T-cell (primary cell): ENCODE results near the gene LRRTM4. TPM values are rescaled to one million over a fixed set of nuclear protein-coding genes. Genes with fewer than 3 reads are reported as not detected.

ENCODE experiments used
- ATAC-seq, 4 experiments: fragments of 200-7000 bp in 3 of 4; fragments of 150-1000 bp in 1 of 4; cut with Tn5 transposase; replicated peaks in 1 of 4; 1 replicate in 3 of 4; 2 replicates in 1 of 4; pipeline ENCODE4 v1.10.0; 2021; ENCODE audit warnings: moderate library complexity in 3 of 4, mild to moderate bottlenecking in 2 of 4, moderate number of reproducible peaks in 1 of 4
- CTCF ChIA-PET, 2 donors: fragments of 300-600 bp; sonication (Branson Sonifier 250); formaldehyde crosslinking; loops; one replicate each; lab custom pipeline; 2022; ENCODE audit warnings: antibody characterized with exemption in 2 of 2; lab: Charles Lee
- POLR2A ChIA-PET, 2 donors: fragments of 300-600 bp; sonication (Branson Sonifier 250); formaldehyde crosslinking; loops; one replicate each; lab custom pipeline; 2022; ENCODE audit warnings: antibody characterized with exemption in 2 of 2; lab: Charles Lee
- DNase-seq, 35 experiments: peaks; one replicate each; pipeline versions ENCODE4 v3.0.0 to v3.0.0-alpha.2; 2013 to 2023
- H3K27ac ChIP-seq: one replicate; pipeline ENCODE4 v1.5.1; 2013; ENCODE audit warnings: low read length
- H3K27me3 ChIP-seq, 2 experiments: replicated peaks in 1 of 2; 1 replicate in 1 of 2; 2 replicates in 1 of 2; pipeline versions ENCODE4 v1.6.1 to v1.7.0; 2013; ENCODE audit warnings: low read length in 1 of 2, mixed read lengths in 1 of 2; ENCODE audit not compliant: control insufficient read depth in 2 of 2, insufficient read depth in 2 of 2; ENCODE audit errors: extremely low read depth in 1 of 2
- H3K36me3 ChIP-seq, 2 donors: 1 replicate in 1 of 2; 2 replicates in 1 of 2; pipeline versions ENCODE4 v1.6.1 to v1.7.0; 2013; ENCODE audit warnings: low read length in 1 of 2; ENCODE audit not compliant: control insufficient read depth in 2 of 2, insufficient read depth in 1 of 2; ENCODE audit errors: extremely low read depth in 1 of 2
- H3K4me1 ChIP-seq, 2 experiments: 1 replicate in 1 of 2; 2 replicates in 1 of 2; pipeline versions ENCODE4 v1.6.1 to v1.7.0; 2013; ENCODE audit warnings: low read length in 2 of 2, mixed read lengths in 1 of 2; ENCODE audit not compliant: insufficient read depth in 2 of 2, control insufficient read depth in 1 of 2; ENCODE audit errors: extremely low read depth in 1 of 2
- H3K4me3 ChIP-seq, 2 donors: 1 replicate in 1 of 2; 2 replicates in 1 of 2; pipeline versions ENCODE4 v1.5.1 to v1.7.0; 2013; ENCODE audit warnings: mild to moderate bottlenecking in 2 of 2, low read length in 1 of 2, moderate library complexity in 1 of 2; ENCODE audit not compliant: control insufficient read depth in 1 of 2; ENCODE audit errors: extremely low read depth in 1 of 2
- H3K9me3 ChIP-seq: 2 replicates; pipeline ENCODE4 v1.7.0; 2013
- H3K27ac Mint-ChIP-seq, 2 donors: one replicate each; pipeline ENCODE4 v1.8.0; 2020 to 2021; ENCODE audit warnings: mild to moderate bottlenecking in 2 of 2, mixed read lengths in 2 of 2
- H3K27me3 Mint-ChIP-seq, 2 donors: one replicate each; pipeline ENCODE4 v1.8.0; 2021 to 2022; ENCODE audit warnings: mixed read lengths in 2 of 2
- H3K36me3 Mint-ChIP-seq: one replicate; pipeline ENCODE4 v1.8.0; 2021; ENCODE audit warnings: mixed read lengths
- H3K4me1 Mint-ChIP-seq, 3 donors: one replicate each; pipeline ENCODE4 v1.8.0; 2020 to 2022; ENCODE audit warnings: mixed read lengths in 3 of 3, mild to moderate bottlenecking in 1 of 3
- H3K4me3 Mint-ChIP-seq, 3 donors: one replicate each; pipeline ENCODE4 v1.8.0; 2020 to 2022; ENCODE audit warnings: mild to moderate bottlenecking in 3 of 3, mixed read lengths in 3 of 3, moderate library complexity in 3 of 3
- H3K9me3 Mint-ChIP-seq, 3 donors: one replicate each; pipeline ENCODE4 v1.8.0; 2020 to 2022; ENCODE audit warnings: mixed read lengths in 3 of 3
- WGBS: methylation state at CpG from one replicate; pipeline ENCODE4 v1.1.5; 2013; ENCODE audit warnings: missing lambda C conversion rate; ENCODE audit not compliant: insufficient coverage; 5-methylcytosine and 5-hydroxymethylcytosine counted together
- total RNA-seq, 35 experiments: library from RNA in 6 of 35; stranded (reverse) in 6 of 35; fragments of 120-200 nt in 1 of 35; gene quantifications; one replicate each; pipeline versions ENCODE4 v1.2.1 to v1.2.4 and lab custom pipeline; 2013 to 2026

The LRRTM4 gene
- total RNA-seq, 5 donors from 2014 or later (not counting 1 experiment from before 2014, with no cell fraction given): not detected

- Mint-ChIP-seq H3K9me3 (peaks cover 0 to 35% (median 28%) of the 10 kb centered on the region in 3 donors), H3K4me3 (no peak overlapping the region), H3K36me3 (no peaks in the 10 kb centered on the region), H3K27me3 (no peaks in the 10 kb centered on the region), H3K4me1 (no peaks in the 10 kb centered on the region), H3K27ac (no peak overlapping the region)
- Histone ChIP-seq H3K27ac (no peak overlapping the region), H3K36me3 (no peaks in the 10 kb centered on the region), H3K9me3 (no peaks in the 10 kb centered on the region), H3K27me3 (no peaks in the 10 kb centered on the region), H3K4me3 (no peak overlapping the region), H3K4me1 (no peaks in the 10 kb centered on the region)
- CTCF ChIA-PET: no interaction called here
- ATAC-seq (no peak), DNase-seq (no peak)
- 75% methylated on average over 4 of the region's 4 CpGs for WGBS
- POLR2A ChIA-PET: no interaction called here
Measured at GRCh38 chr2:76760367-76760704, 761.8 kb downstream of the LRRTM4 start.

GRCh38 chr2:76759634-76760366 is 762.4 kb downstream of the LRRTM4 start:
- no peaks in the 10 kb centered on the region for H3K9me3 ChIP-seq
- DNase-seq (no peak), ATAC-seq (no peak)
- H3K9me3 Mint-ChIP-seq: peaks cover 0 to 35% (median 28%) of the 10 kb centered on the region in 3 donors
- no peak overlapping the region for H3K4me3 Mint-ChIP-seq
- no peaks in the 10 kb centered on the region for H3K27me3 ChIP-seq
- no peaks in the 10 kb centered on the region for H3K27me3 Mint-ChIP-seq
- no peak overlapping the region for H3K27ac ChIP-seq
- H3K4me1 Mint-ChIP-seq: no peaks in the 10 kb centered on the region
- H3K4me3 ChIP-seq: no peak overlapping the region
- H3K4me1 ChIP-seq: no peaks in the 10 kb centered on the region
- POLR2A ChIA-PET: no interaction called here
- CTCF ChIA-PET: no interaction called here
- H3K27ac Mint-ChIP-seq: no peak overlapping the region
- WGBS: 60% methylated on average over 1 of the region's 7 CpGs
- H3K36me3 Mint-ChIP-seq: no peaks in the 10 kb centered on the region
- no peaks in the 10 kb centered on the region for H3K36me3 ChIP-seq

GRCh38 chr2:76752506-76752905 is 769.7 kb downstream of the LRRTM4 start:
- Histone ChIP-seq H3K36me3 (no peaks in the 10 kb centered on the region), H3K9me3 (no peaks in the 10 kb centered on the region), H3K27me3 (no peaks in the 10 kb centered on the region), H3K4me1 (no peaks in the 10 kb centered on the region), H3K4me3 (no peak overlapping the region), H3K27ac (no peak overlapping the region)
- Mint-ChIP-seq H3K9me3 (peaks cover 7 to 19% (median 17%) of the 10 kb centered on the region in 3 donors), H3K27ac (no peak overlapping the region), H3K4me3 (no peak overlapping the region), H3K4me1 (no peaks in the 10 kb centered on the region), H3K27me3 (no peaks in the 10 kb centered on the region), H3K36me3 (no peaks in the 10 kb centered on the region)
- no peak for DNase-seq
- ATAC-seq: no peak
- WGBS: no CpG with 5 or more reads among the region's 1 CpG
- CTCF ChIA-PET: no interaction called here
- POLR2A ChIA-PET: no interaction called here

GRCh38 chr2:76749858-76750257 is 772.3 kb downstream of the LRRTM4 start:
- no peaks in the 10 kb centered on the region for H3K36me3 Mint-ChIP-seq
- no peaks in the 10 kb centered on the region for H3K27me3 ChIP-seq
- H3K9me3 ChIP-seq: no peaks in the 10 kb centered on the region
- no peak overlapping the region for H3K27ac ChIP-seq
- DNase-seq (no peak), ATAC-seq (no peak)
- no peaks in the 10 kb centered on the region for H3K4me1 Mint-ChIP-seq
- peaks cover 10 to 13% (median 11%) of the 10 kb centered on the region in 3 donors for H3K9me3 Mint-ChIP-seq
- no peaks in the 10 kb centered on the region for H3K4me1 ChIP-seq
- no peak overlapping the region for H3K4me3 Mint-ChIP-seq
- CTCF ChIA-PET: no interaction called here
- POLR2A ChIA-PET: no interaction called here
- H3K4me3 ChIP-seq: no peak overlapping the region
- no peaks in the 10 kb centered on the region for H3K36me3 ChIP-seq
- no peak overlapping the region for H3K27ac Mint-ChIP-seq
- no peaks in the 10 kb centered on the region for H3K27me3 Mint-ChIP-seq

GRCh38 chr2:76748581-76749296 is 773.4 kb downstream of the LRRTM4 start:
- ChIA-PET CTCF (no interaction called here), POLR2A (interaction anchor here in 1 of 2 donors (0.5 kb wide), 1 partner anchor 41 kb away, joined by 5 read pairs; no protein-coding TSS in a partner anchor)
- DNase-seq (no peak), ATAC-seq (no peak)
- Mint-ChIP-seq H3K27me3 (no peaks in the 10 kb centered on the region), H3K4me3 (no peak overlapping the region), H3K4me1 (no peaks in the 10 kb centered on the region), H3K9me3 (peaks cover 6 to 13% (median 11%) of the 10 kb centered on the region in 3 donors), H3K36me3 (no peaks in the 10 kb centered on the region), H3K27ac (no peak overlapping the region)
- H3K4me1 ChIP-seq: no peaks in the 10 kb centered on the region
- no peaks in the 10 kb centered on the region for H3K9me3 ChIP-seq
- H3K27ac ChIP-seq: no peak overlapping the region
- no peaks in the 10 kb centered on the region for H3K36me3 ChIP-seq
- no peak overlapping the region for H3K4me3 ChIP-seq
- no peaks in the 10 kb centered on the region for H3K27me3 ChIP-seq
- 90% methylated on average over 9 of the region's 14 CpGs for WGBS

GRCh38 chr2:76745605-76746004 is 776.6 kb downstream of the LRRTM4 start:
- Histone ChIP-seq H3K27me3 (no peaks in the 10 kb centered on the region), H3K36me3 (no peaks in the 10 kb centered on the region), H3K4me1 (no peaks in the 10 kb centered on the region), H3K9me3 (no peaks in the 10 kb centered on the region), H3K27ac (no peak overlapping the region), H3K4me3 (no peak overlapping the region)
- DNase-seq (no peak), ATAC-seq (no peak)
- Mint-ChIP-seq H3K4me1 (no peaks in the 10 kb centered on the region), H3K27ac (no peak overlapping the region), H3K9me3 (peaks cover 4 to 18% (median 12%) of the 10 kb centered on the region in 3 donors), H3K36me3 (no peaks in the 10 kb centered on the region), H3K27me3 (no peaks in the 10 kb centered on the region), H3K4me3 (no peak overlapping the region)
- WGBS: no CpG with 5 or more reads among the region's 2 CpGs
- ChIA-PET CTCF (no interaction called here), POLR2A (no interaction called here)
